K562 (cell line): Measurements from ENCODE around the gene FBXO44. TPM values are rescaled to one million over a fixed set of nuclear protein-coding genes. Genes with fewer than 3 reads are reported as not detected.

Experiments used
- HMG20B ChIP-seq: fragments of 250-450 bp; sonication (Bioruptor Pico); IDR thresholded peaks from 2 replicates; pipeline ENCODE4 v1.5.0; 2021; ENCODE audit warnings: mild to moderate bottlenecking
- NFE2L1 ChIP-seq: fragments of 450-650 bp; IDR thresholded peaks from 2 replicates; pipeline ENCODE4 v1.6.1; 2016; ENCODE audit warnings: missing genetic modification characterization, low read depth, mild to moderate bottlenecking, missing compliant biosample characterization, moderate library complexity, borderline replicate concordance
- RCOR1 ChIP-seq, 2 experiments: IDR thresholded peaks; 2 replicates each; pipeline ENCODE4 v1.6.1; 2012; ENCODE audit warnings: low read depth in 2 of 2, low read length in 2 of 2, borderline replicate concordance in 1 of 2, improper control_type of control experiment in 1 of 2
- TSC22D4 ChIP-seq: fragments of 450-650 bp; IDR thresholded peaks from 2 replicates; pipeline ENCODE4 v1.6.1; 2016; ENCODE audit warnings: missing genetic modification characterization, missing biosample characterization, control low read depth
- U2AF2 ChIP-seq: fragments of 200-400 bp; formaldehyde crosslinking; optimal IDR thresholded peaks from 2 replicates; pipeline ENCODE3; 2017; ENCODE audit warnings: low read depth, mild to moderate bottlenecking, low read length
- ZNF24 ChIP-seq: fragments of 450-650 bp; IDR thresholded peaks from 2 replicates; pipeline ENCODE4 v1.6.1; 2016
- ZNF695 ChIP-seq: fragments of 450-650 bp; formaldehyde crosslinking; IDR thresholded peaks from 2 replicates; pipeline ENCODE4 v1.4.0; 2020; ENCODE audit warnings: mild to moderate bottlenecking, moderate library complexity
- ZNF77 ChIP-seq: fragments of 250-450 bp; sonication (Bioruptor Pico); IDR thresholded peaks from 2 replicates; pipeline ENCODE4 v1.5.0; 2020
- polyA plus RNA-seq, 8 experiments: library from polyadenylated mRNA; depleted of rRNA in 4 of 8; stranded (reverse) in 5 of 8; unstranded in 3 of 8; fragments of >200 nt; fragmentation: Nextera tagmentation in 2 of 8; fragmentation: Illumina TruSeq in 1 of 8; extraction: Ambion mirVana in 2 of 8; extraction: Trizol in 1 of 8; gene quantifications; 2 replicates each; pipeline versions ENCODE4 v1.2.1 to v1.2.3, GENCODE V29; 2011 to 2014; ENCODE audit warnings: inconsistent platforms in 1 of 8, missing spikeins in 1 of 8
- total RNA-seq, 7 experiments: library from RNA; depleted of rRNA in 6 of 7; stranded (reverse); fragments of >200 nt in 6 of 7; fragmentation: Illumina TruSeq in 2 of 7; extraction: Trizol in 2 of 7; gene quantifications; 2 replicates each; pipeline versions ENCODE4 v1.2.1 to v1.2.3, GENCODE V29; 2011 to 2021; ENCODE audit warnings: low replicate concordance in 1 of 7
- TF ChIP-seq, protein P1 (sequence below): sonication (generic); formaldehyde crosslinking; IDR thresholded peaks from 2 replicates; pipeline ENCODE4 v1.8.1; 2023; ENCODE audit warnings: mild to moderate bottlenecking, missing genetic modification reagents
- TF ChIP-seq, protein P2 (sequence below): sonication (generic); formaldehyde crosslinking; IDR thresholded peaks from 2 replicates; pipeline ENCODE4 v1.8.1; 2023; ENCODE audit warnings: mild to moderate bottlenecking, missing genetic modification reagents
- TF ChIP-seq, protein P3 (sequence below): sonication (generic); formaldehyde crosslinking; IDR thresholded peaks from 2 replicates; pipeline ENCODE4 v1.8.0; 2023; ENCODE audit warnings: mild to moderate bottlenecking, missing genetic modification reagents

FBXO44 gene
- total and polyA plus RNA-seq, 9 of the 15 experiments (the other 6 are each of a cell fraction or from before 2014, with no cell fraction given), result 0.69 to 20.9 (median 6.7) TPM

DNA sequence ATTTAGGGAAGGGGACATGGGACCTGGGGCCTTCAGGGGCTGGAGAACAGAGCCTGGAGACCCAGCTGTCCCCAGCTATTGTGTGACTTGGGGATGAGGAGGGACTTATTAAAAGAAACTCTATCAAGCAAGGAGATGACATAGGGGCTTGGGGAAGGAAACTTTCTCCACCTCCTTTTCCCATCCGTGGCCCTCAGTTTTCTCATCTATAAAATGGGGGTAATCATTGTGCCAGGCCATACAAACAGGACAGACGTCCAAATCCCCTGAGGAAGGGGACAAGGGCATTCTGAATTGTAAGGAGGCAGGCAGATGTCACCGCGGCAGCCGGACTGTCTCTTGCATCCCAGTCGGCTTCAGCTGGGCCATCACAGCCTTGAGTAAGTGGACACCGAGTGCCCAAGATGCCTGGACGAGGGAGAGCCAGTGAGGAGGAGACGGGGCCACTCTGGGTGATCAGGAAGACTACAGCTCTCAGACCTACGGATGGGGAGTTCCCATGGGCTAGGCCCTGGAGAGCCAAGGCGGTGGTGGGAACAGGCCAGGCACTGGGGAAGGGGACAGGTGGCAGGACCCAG lies 2.4 kb upstream of the FBXO44 start (continued):
- TF ChIP-seq, protein P1, sequence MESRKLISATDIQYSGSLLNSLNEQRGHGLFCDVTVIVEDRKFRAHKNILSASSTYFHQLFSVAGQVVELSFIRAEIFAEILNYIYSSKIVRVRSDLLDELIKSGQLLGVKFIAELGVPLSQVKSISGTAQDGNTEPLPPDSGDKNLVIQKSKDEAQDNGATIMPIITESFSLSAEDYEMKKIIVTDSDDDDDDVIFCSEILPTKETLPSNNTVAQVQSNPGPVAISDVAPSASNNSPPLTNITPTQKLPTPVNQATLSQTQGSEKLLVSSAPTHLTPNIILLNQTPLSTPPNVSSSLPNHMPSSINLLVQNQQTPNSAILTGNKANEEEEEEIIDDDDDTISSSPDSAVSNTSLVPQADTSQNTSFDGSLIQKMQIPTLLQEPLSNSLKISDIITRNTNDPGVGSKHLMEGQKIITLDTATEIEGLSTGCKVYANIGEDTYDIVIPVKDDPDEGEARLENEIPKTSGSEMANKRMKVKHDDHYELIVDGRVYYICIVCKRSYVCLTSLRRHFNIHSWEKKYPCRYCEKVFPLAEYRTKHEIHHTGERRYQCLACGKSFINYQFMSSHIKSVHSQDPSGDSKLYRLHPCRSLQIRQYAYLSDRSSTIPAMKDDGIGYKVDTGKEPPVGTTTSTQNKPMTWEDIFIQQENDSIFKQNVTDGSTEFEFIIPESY (CRISPR knock-in tag), result no peak
- TF ChIP-seq ZNF24 (no peak), NFE2L1 (tag) (no peak), HMG20B (CRISPR knock-in tag) (no peak), ZNF695 (no peak), TSC22D4 (no peak), ZNF77 (CRISPR knock-in tag) (no peak), U2AF2 (no peak), RCOR1 (IDR thresholded peaks at IDR 0.05; ENCODE audit: borderline replicate concordance in 1 of 2, low read depth in 2 of 2, low read length in 2 of 2) (no peak; a peak in 1 of 4 replicates)
- TF ChIP-seq, protein P2, sequence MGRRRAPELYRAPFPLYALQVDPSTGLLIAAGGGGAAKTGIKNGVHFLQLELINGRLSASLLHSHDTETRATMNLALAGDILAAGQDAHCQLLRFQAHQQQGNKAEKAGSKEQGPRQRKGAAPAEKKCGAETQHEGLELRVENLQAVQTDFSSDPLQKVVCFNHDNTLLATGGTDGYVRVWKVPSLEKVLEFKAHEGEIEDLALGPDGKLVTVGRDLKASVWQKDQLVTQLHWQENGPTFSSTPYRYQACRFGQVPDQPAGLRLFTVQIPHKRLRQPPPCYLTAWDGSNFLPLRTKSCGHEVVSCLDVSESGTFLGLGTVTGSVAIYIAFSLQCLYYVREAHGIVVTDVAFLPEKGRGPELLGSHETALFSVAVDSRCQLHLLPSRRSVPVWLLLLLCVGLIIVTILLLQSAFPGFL, result no peak
- TF ChIP-seq, protein P3, sequence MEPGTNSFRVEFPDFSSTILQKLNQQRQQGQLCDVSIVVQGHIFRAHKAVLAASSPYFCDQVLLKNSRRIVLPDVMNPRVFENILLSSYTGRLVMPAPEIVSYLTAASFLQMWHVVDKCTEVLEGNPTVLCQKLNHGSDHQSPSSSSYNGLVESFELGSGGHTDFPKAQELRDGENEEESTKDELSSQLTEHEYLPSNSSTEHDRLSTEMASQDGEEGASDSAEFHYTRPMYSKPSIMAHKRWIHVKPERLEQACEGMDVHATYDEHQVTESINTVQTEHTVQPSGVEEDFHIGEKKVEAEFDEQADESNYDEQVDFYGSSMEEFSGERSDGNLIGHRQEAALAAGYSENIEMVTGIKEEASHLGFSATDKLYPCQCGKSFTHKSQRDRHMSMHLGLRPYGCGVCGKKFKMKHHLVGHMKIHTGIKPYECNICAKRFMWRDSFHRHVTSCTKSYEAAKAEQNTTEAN, result no peak
